PC-3 (cell line): Measurements from ENCODE around the gene PHGDH.

Experiments
- CTCF ChIP-seq: fragments of 300-600 bp; sonication (generic); conservative IDR thresholded peaks from 2 replicates; pipeline ENCODE4 v1.5.1; 2017; ENCODE audit warnings: antibody characterized with exemption, low read depth, mild to moderate bottlenecking, low read length
- EZH2 ChIP-seq: fragments of 300-600 bp; sonication (generic); IDR thresholded peaks from one replicate; pipeline ENCODE4 v1.6.1; 2017; ENCODE audit warnings: antibody characterized with exemption, mild to moderate bottlenecking, low read length; ENCODE audit not compliant: unreplicated experiment

- TF ChIP-seq EZH2, result no peak
- TF ChIP-seq CTCF, result no peak
Observed at GRCh38 chr1:119767486-119767885, 55.8 kb downstream of the PHGDH start.
